Thymus (tissue), 11 donors: ENCODE results near the gene TRIM37. TPM values are rescaled to one million over a fixed set of nuclear protein-coding genes. Genes with fewer than 3 reads are reported as not detected.

ENCODE experiments used
- DNase-seq, 9 donors: peaks; one replicate each; pipeline ENCODE4 v3.0.0-alpha.2; 2013; ENCODE audit warnings: low spot score in 9 of 9, low read depth in 6 of 9, missing footprints in 1 of 9
- H3K27ac ChIP-seq, 2 donors: one replicate each; pipeline ENCODE4 v1.5.1; 2013; ENCODE audit warnings: control low read depth in 1 of 2, low read depth in 1 of 2, low read length in 1 of 2, mild to moderate bottlenecking in 1 of 2, moderate library complexity in 1 of 2
- H3K27me3 ChIP-seq, 2 donors: one replicate each; pipeline ENCODE4 v1.5.1; 2013; ENCODE audit warnings: low read length in 1 of 2; ENCODE audit not compliant: control insufficient read depth in 2 of 2, insufficient read depth in 1 of 2
- H3K36me3 ChIP-seq, 2 donors: one replicate each; pipeline ENCODE4 v1.5.1; 2013; ENCODE audit warnings: low read length in 1 of 2, mild to moderate bottlenecking in 1 of 2, moderate library complexity in 1 of 2; ENCODE audit not compliant: control insufficient read depth in 2 of 2, insufficient read depth in 2 of 2
- H3K4me1 ChIP-seq, 2 donors: one replicate each; pipeline ENCODE4 v1.5.1; 2013; ENCODE audit warnings: low read length in 2 of 2; ENCODE audit not compliant: control insufficient read depth in 2 of 2, insufficient read depth in 2 of 2
- H3K4me3 ChIP-seq, 2 donors: one replicate each; pipeline ENCODE4 v1.5.1; 2013; ENCODE audit warnings: low read length in 2 of 2, control low read depth in 1 of 2, mild to moderate bottlenecking in 1 of 2
- H3K9me3 ChIP-seq, 2 donors: one replicate each; pipeline ENCODE4 v1.5.1; 2013; ENCODE audit warnings: low read length in 1 of 2, mild to moderate bottlenecking in 1 of 2; ENCODE audit not compliant: control insufficient read depth in 2 of 2, insufficient read depth in 1 of 2
- WGBS: extraction: QIAGEN DNeasy Blood & Tissue Kit; methylation state at CpG from one replicate; pipeline ENCODE4 v1.1.7; 2013; 5-methylcytosine and 5-hydroxymethylcytosine counted together
- polyA plus RNA-seq: library from polyadenylated mRNA; stranded (reverse); fragments of 200-250 nt; gene quantifications from one replicate; pipeline ENCODE4 v1.2.3, GENCODE V29; 2013
- total RNA-seq: library from RNA; stranded (reverse); fragments of 120-200 nt; gene quantifications from one replicate; pipeline ENCODE4 v1.2.4, GENCODE V29; 2013
- donor health status: healthy.

The TRIM37 gene
- total and polyA plus RNA-seq, 2 donors: 14.1 to 17.1 TPM

GRCh38 chr17:59007995-59008394 lies 98.7 kb downstream of the TRIM37 start:
- H3K27ac ChIP-seq: no peak overlapping the region
- H3K36me3 ChIP-seq: peaks cover 6 to 13% of the 10 kb centered on the region in 2 donors
- no peaks in the 10 kb centered on the region for H3K9me3 ChIP-seq
- H3K27me3 ChIP-seq: no peaks in the 10 kb centered on the region
- DNase-seq: no peak
- no peak overlapping the region for H3K4me3 ChIP-seq
- WGBS: 97% methylated on average over 2 of the region's 2 CpGs
- H3K4me1 ChIP-seq: no peaks in the 10 kb centered on the region

- H3K4me1 ChIP-seq: peaks cover 0 to 3% of the 10 kb centered on the region in 2 donors
- H3K9me3 ChIP-seq: no peaks in the 10 kb centered on the region
- DNase-seq: peak; percentile 9 to 81 (median 55)
Observed at GRCh38 chr17:59004338-59005111, 102.2 kb downstream of the TRIM37 start.

GRCh38 chr17:59003860-59004259 lies 102.8 kb downstream of the TRIM37 start:
- DNase-seq: no peak
- Histone ChIP-seq H3K36me3 (peaks cover 4 to 10% of the 10 kb centered on the region in 2 donors), H3K27me3 (no peaks in the 10 kb centered on the region), H3K4me3 (no peak overlapping the region), H3K9me3 (no peaks in the 10 kb centered on the region), H3K4me1 (peaks cover 0 to 3% of the 10 kb centered on the region in 2 donors), H3K27ac (no peak overlapping the region)
- 94% methylated on average over 1 of the region's 1 CpG for WGBS

More at GRCh38 chr17:59004338-59005111, 102.2 kb downstream of the TRIM37 start:
- Histone ChIP-seq H3K27me3 (no peaks in the 10 kb centered on the region), H3K27ac (no peak overlapping the region), H3K4me3 (no peak overlapping the region), H3K36me3 (peaks cover 0 to 4% of the 10 kb centered on the region in 2 donors)
- WGBS: 21% methylated on average over 4 of the region's 4 CpGs

DNA sequence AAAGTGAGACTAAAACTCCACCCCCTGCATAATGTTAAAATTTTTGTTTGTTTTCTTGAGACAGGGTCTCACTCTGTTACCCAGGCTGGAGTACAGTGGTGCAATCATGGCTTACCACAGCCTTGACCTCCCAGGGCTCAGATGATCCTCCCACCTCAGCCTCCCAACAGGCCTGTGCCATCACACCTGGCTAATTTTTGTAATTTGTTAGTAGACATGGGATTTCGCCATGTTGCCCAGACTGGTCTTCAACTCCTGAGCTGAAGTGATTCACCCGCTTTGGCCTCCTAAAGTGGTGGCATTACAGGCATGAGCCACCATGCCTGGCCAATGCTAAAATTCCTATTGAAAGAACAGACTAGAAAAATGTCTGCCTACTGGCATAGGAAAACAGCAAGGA lies 103.8 kb downstream of the TRIM37 start:
- Histone ChIP-seq H3K27me3 (no peaks in the 10 kb centered on the region), H3K36me3 (peaks cover 7 to 14% of the 10 kb centered on the region in 2 donors), H3K9me3 (no peaks in the 10 kb centered on the region), H3K4me1 (peaks cover 0 to 3% of the 10 kb centered on the region in 2 donors), H3K27ac (no peak overlapping the region), H3K4me3 (no peak overlapping the region)
- DNase-seq: no peak
- WGBS: 98% methylated on average over 2 of the region's 2 CpGs

DNA sequence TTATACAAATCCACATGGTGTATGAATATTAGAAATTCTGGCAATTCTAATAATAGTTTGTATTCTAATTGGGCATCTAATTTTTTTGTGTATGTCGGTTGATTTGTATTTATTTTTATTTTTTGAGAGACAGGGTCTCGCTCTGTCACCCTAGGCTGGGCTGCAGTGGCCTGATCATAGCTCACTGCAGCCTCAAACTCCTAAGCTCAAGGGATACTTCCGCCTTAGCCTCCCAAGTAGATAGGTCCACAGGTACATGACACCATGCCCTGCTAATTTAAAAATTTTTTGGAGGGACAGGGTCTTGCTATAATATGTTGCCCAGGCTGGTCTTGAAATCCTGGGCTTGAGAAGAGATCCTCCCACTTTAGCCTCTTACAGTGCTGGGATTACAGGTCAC lies 104.6 kb downstream of the TRIM37 start:
- no peaks in the 10 kb centered on the region for H3K27me3 ChIP-seq
- peak overlapping the region in 1 of 2 donors; percentile 52 for H3K27ac ChIP-seq
- H3K36me3 ChIP-seq: peaks cover 7 to 14% of the 10 kb centered on the region in 2 donors
- H3K9me3 ChIP-seq: no peaks in the 10 kb centered on the region
- WGBS: 96% methylated on average over 3 of the region's 3 CpGs
- DNase-seq: no peak
- H3K4me1 ChIP-seq: peaks cover 0 to 3% of the 10 kb centered on the region in 2 donors
- no peak overlapping the region for H3K4me3 ChIP-seq

DNA sequence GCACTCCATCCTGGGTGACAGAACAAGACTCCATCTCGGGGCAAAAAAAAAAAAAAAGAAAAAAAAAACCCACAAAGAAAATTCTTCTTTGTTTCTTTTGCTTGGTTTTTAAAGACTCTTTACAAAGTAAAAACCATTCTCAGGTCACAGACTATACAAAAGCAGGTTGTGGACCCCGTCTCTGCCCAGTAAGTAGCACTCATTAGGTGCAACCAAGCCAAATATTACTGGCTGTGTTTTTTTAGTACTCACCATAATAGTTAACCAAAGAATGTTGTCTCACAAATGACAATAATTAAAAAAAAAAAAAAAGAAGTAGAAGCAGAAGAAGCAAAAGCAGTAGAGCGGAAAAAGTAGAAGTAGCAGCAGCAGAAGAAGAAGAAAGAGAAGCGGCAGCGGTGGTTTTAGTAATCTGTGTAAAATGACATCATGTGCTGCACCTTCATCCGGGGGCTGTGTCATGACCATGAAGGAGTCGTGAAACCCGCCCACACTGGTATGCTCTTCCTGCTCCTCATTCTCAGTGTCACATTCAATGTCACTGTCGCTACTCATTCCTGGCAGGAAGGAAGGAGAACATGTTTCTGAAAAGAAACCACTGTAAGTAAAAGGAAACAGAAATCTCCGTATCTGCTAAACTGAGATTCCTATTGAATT lies 105.4 kb downstream of the TRIM37 start:
- Histone ChIP-seq H3K36me3 (peaks cover 7 to 14% of the 10 kb centered on the region in 2 donors), H3K27ac (peak overlapping the region; percentile 57 to 74), H3K27me3 (no peaks in the 10 kb centered on the region), H3K4me3 (no peak overlapping the region), H3K9me3 (no peaks in the 10 kb centered on the region), H3K4me1 (peaks cover 0 to 3% of the 10 kb centered on the region in 2 donors)
- DNase-seq: peak in 8 of 9 donors; percentile 2 to 73 (median 43)
- WGBS: 79% methylated on average over 10 of the region's 10 CpGs

DNA sequence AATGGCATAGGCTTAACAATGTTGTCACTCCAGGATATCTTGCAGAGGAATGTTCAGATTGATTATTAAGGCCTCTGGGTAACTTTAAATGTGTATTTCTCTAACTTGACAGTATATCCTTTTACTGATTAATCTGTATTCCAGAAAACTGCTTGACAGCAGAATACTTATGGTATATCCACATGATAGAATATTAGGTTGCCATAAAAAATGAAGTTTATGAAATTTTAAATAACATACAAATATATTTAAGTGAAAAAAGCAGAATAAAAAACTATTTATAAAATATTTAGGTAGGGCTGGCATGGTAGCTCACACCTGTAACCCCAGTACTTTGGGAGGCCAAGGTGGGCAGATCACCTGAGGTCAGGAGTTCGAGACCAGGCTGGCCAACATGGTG lies 106.7 kb downstream of the TRIM37 start:
- whole genome bisulfite sequencing: 98% methylated on average over 1 of the region's 1 CpG
- Histone ChIP-seq H3K27me3 (no peaks in the 10 kb centered on the region), H3K4me3 (no peak overlapping the region), H3K27ac (no peak overlapping the region), H3K4me1 (peaks cover 0 to 3% of the 10 kb centered on the region in 2 donors), H3K9me3 (no peaks in the 10 kb centered on the region), H3K36me3 (peaks cover 7 to 13% of the 10 kb centered on the region in 2 donors)
- DNase-seq: no peak

DNA sequence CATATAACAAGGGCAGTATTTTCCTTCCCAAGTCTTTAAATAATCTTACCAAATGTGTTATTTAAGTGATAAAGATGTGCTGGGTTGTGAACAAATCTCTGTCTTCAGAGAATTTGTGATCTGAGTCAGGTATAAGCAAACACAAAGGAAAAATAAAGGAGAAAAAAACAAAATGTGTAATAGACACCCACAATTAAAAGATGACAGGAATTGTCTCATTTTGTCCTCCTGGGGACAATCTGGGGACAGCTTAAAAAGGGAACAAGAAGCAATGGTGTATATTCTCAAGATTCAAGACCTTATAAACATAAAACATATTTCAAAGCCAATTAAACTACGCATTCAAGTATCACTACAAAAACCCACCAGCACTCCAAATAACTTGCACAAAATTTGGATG lies 107.2 kb downstream of the TRIM37 start:
- no peak for DNase-seq
- 97% methylated on average over 1 of the region's 1 CpG for WGBS
- Histone ChIP-seq H3K9me3 (no peaks in the 10 kb centered on the region), H3K27me3 (no peaks in the 10 kb centered on the region), H3K4me3 (no peak overlapping the region), H3K27ac (no peak overlapping the region), H3K4me1 (peaks cover 0 to 3% of the 10 kb centered on the region in 2 donors), H3K36me3 (peaks cover 7 to 13% of the 10 kb centered on the region in 2 donors)

- Histone ChIP-seq H3K27ac (no peak overlapping the region), H3K36me3 (peaks cover 7 to 13% of the 10 kb centered on the region in 2 donors), H3K4me1 (peaks cover 0 to 3% of the 10 kb centered on the region in 2 donors), H3K4me3 (no peak overlapping the region), H3K9me3 (no peaks in the 10 kb centered on the region), H3K27me3 (no peaks in the 10 kb centered on the region)
- DNase-seq: no peak
- 99% methylated on average over 4 of the region's 4 CpGs for WGBS
Observed at GRCh38 chr17:58998871-58999270, 107.8 kb downstream of the TRIM37 start.
